GM21447 (cell line): ENCODE data around the gene DNAJC4.
"Not testable (repeated sequence)": the region's sequence is repeated elsewhere in the genome, so short reads cannot be mapped to it uniquely, and the experiment has no call there.

Source experiments
- ATAC-seq: cut with Tn5 transposase; IDR thresholded peaks from one replicate; pipeline ENCODE4 v1.9.1; 2021; ENCODE audit not compliant: unreplicated experiment

DNAJC4 gene

DNA sequence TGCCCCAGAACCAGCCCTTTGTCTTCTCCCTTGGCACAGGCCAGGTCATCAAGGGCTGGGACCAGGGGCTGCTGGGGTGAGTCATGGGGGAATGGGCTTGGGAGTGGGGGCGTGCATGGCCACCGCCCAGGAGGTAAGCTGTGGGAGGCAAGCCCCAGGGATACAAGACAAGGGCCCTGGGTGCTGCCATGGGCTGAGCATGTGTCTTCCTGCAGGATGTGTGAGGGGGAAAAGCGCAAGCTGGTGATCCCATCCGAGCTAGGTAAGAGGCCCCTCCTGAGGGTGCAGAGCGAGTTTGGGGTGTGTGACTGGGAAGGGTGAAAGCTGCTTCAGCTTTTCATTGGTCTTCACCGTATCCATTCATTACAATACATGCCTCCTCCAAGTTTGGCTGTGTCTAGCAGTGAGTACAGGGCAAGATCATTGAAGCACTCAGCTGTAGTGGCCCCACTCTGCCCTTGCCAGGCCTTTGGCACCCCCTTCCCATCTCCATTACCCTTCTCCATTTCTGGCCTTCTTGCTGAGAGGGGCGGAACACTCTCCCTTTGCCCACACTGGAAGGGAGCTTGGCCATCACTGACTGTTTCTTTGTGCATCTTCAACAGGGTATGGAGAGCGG is 13.0 kb downstream of the DNAJC4 start:
- ATAC-seq: no peak

DNA sequence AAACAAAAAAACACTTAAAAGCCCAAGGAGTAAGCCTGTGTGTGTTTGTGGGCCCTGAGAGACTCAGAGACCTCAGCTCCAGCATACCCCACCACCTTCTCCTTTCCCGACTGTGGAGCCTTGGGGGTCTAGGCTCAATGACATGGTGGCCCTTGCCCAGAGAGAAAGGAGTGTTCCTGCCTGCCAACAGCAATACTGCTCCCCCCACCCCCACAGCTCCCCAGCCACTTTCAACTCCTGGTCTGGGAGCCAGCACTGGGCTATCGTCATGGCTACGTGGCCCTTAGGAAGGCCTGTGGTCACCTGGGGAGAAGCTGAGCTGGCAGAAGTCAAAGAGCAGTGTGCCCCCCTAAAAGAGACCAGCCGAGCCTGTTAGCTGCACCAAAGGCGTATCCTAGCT is 13.8 kb downstream of the DNAJC4 start:
- no peak for ATAC-seq

- no peak for ATAC-seq
These were observed 14.6 kb downstream of the DNAJC4 start for GRCh38 chr11:64244966-64245365.

DNA sequence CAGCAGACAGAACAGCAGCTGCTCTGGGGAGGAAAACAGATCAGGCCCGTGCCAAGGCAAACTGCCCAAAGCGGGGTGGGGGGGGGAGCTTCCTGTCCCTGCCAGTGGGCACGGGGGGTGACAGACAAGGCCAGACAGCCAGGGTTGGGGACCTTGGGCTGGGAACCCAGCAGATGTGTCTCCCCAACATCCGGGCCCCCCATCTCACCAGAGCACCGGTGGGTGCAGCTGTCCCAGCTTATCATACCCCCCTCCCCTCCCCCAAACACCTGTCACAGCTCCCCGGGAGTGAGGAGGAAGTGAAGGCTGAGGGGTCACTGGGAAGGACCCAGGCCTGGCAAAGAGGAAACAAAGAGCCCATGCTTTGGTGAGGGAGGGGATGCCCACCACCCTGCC is 15.1 kb downstream of the DNAJC4 start:
- no peak for ATAC-seq

DNA sequence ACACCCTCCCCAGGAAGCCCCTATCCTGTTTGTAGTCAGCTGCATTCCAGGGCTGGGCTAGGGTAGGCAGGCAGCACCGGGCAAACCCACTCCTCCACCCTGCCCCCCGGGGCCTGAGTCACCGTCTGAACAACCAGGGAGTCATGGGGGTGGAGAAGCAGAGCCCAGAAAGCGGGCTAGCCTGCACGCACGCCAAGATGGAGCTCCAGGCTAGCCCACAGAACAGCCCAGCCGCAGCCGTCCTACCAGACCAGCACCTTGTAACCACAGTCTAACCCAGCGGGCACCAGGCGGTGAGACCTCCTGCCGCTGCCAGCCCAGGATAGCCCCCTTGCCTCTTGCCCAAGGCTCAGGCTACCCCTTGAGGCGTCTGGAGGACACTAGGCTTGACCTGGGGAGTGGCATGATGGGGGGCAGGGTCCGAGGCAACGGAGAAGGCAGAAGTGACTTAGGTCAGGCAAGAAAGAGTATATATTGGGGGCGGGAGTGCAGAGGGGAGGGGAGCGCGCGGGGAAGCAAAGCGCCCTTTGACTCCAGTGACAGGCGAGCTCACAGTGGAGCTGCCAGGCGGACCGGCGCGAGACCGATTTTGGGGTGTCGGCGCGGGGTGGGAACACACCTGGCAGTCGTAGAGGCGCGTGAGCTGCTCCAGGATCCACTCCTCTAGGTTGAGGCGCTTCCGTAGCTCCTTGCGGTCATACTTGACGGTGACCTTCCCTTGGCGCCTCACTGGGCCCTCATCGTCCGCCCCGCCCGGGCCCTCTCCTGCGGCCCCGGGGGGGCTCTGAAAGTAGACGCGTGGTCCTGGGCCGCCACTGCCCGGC is 15.7 kb downstream of the DNAJC4 start:
- ATAC-seq: no peak

DNA sequence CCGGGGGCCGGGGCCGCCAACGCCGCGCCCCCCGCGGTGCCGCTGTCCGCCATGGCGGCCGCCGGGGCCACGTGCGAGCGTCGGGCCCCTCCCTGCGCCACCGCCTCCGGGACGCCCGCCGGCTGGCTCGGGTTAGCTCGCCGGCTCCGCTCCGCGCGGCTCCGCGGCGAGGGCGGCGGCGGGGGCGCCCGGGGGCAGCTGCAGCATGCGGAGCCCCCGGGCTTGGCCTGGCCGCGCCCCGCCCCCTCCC is 16.2 kb downstream of the DNAJC4 start:
- not testable (repeated sequence) for ATAC-seq

GRCh38 chr11:64246871-64247728 is 16.8 kb downstream of the DNAJC4 start, which contains the start of gene PPP1R14B:
TSS of gene PPP1R14B (minus strand) at chr11:64246943. CDS start at chr11:64246673, 270 bp downstream.
- ATAC-seq: no peak

GRCh38 chr11:64247729-64248531 is 17.6 kb downstream of the DNAJC4 start:
- no peak for ATAC-seq

- no peak for ATAC-seq
These were observed 18.2 kb downstream of the DNAJC4 start for GRCh38 chr11:64248578-64248977.

- no peak for ATAC-seq
These were observed 18.7 kb downstream of the DNAJC4 start for GRCh38 chr11:64249038-64249437.

- no peak for ATAC-seq
These were observed 19.4 kb downstream of the DNAJC4 start for GRCh38 chr11:64249563-64250414.

DNA sequence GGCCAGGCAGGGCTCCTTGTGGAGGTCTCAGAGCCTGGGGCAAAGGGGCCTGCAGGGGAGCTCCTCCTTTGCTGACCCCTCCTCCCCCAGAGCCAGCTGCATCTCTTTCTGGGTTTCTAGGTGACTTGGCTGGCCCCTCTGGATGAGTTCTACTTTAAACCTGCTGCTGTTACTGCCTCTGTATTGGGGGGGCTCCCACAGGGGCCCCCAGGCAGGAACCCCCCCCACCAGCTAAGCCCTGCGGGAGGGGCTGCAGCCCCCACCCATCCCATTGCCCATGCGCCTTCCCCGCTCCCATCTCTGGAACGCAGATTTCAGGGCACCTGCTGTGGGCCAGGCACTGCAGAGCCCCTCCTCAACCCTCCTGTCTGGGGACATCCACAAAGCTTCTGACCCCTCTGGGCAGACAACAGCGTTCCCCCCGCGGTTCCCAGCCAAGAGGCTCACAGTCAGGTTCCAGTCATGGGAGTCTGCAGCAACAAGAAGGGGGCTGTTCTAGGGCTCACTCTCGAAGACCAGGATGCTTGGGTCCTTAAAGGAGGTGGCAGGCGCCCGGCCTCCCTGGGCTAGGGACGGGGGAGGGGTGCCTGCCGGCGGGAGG is 20.2 kb downstream of the DNAJC4 start:
- ATAC-seq: no peak

DNA sequence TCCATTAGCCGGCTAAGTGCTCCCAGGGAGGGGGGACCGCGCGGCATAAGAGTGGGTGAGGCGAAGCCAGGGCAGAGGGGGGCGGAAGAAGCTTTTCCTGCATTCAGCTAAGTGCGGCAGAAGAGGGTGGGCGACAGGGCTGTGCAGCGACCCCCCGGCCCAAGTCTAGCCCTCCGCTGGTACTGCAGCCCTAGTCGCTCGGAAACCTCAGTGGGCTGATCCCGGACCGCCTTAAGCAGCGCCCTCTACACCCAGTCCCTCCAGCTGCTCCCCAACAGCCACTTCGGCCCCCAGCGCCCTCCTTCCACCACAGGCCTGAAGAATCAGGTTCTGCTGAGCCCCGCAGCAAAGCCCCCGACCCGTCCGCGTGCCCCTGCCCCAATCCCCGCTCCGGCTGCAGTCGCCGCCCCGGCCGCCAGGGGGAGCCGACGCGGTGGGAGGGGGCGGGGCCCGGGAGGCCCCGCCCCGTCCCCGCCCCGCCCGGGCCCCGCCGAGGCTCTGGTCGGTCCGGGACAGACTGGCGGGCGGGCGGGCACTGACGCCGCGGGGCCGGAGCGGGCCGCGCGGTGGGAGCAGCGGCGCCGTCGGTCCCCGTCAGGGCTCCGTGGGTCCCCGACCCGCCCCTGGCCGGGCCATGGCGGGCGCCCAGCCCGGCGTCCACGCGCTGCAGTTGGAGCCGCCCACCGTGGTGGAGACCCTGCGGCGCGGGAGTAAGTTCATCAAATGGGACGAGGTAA is 20.8 kb downstream of the DNAJC4 start, which contains the start of gene PLCB3:
Gene PLCB3 (plus strand): TSS at position 515 of the 737 bp plus-strand sequence. CDS start 120 bp downstream, at position 635.
- ATAC-seq: no peak

- no peak for ATAC-seq
These were observed 21.3 kb downstream of the DNAJC4 start for GRCh38 chr11:64251753-64252002.

DNA sequence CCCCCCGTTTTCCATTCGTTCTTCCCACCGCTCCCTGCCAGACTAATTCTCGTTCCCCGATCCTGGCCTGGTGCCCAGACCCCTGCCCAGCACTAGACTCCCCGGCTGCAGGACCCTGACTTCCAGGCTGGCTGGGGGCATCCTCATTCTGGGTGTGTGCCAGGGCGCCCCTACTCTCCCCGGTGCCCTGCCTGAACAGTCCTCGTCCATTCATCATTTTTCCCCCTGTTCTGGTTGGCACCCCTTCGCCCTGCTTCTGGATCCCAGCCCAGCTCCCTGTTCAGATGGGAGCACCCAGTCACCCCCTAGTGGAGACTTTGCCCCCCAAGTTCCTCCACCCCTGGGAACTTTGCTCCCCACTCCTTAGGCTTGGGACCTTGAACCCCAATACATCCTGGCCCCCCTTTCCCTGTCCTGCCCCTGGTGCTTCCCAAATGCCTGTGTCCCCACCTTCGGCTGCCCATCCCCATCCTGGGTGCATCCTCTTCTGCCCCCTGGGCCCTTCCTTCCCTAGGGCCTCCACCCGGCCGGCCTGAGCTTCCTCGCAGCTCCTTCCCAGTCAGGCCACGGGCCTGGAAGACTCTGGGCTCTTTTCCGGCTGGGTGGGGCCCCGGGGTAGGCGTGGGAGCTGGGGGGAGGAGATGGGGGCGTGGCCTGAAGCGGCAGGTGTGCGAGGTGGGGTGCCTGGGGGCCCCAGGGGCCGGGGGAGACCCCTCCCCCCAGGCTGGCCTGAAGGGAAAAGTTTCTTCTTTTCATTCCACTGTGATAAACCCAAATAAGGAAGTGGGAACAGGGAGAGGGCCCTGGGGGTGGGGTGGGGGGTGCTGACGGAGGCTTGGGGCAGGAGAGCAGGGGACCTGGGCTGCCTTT is 21.9 kb downstream of the DNAJC4 start:
- ATAC-seq: no peak

DNA sequence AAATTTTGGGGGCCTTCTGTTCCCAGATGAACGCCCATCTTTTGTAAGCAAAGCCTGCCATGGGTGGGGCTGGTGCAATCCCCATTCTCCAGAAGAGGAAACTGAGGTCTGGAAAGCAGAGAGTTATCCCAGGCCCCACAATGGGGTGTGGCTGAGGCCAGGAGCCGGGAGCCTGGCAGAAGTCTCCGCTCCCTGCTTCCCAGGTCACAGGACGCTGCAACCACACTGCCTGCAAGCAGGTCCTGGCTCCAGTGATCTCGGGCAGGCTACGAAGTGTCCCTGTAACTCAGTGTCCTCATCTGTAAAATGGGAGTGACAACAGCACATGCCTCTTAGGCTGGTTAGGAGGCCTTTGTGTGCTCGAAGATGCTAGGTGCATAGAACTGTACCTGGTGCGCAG is 22.7 kb downstream of the DNAJC4 start:
- no peak for ATAC-seq

- no peak for ATAC-seq
These were observed 23.1 kb downstream of the DNAJC4 start for GRCh38 chr11:64253481-64253880.

- ATAC-seq: no peak
These were observed 24.0 kb downstream of the DNAJC4 start for GRCh38 chr11:64254326-64254725.
